A204.1 (cell line): Measurements from ENCODE around the gene GPA33.

ENCODE experiments used
- FAIRE-seq: peaks from 2 replicates; lab custom pipeline; 2012; peaks lifted over from hg19 to GRCh38; lab: Jason Lieb, UNC

GPA33 gene, protein sequence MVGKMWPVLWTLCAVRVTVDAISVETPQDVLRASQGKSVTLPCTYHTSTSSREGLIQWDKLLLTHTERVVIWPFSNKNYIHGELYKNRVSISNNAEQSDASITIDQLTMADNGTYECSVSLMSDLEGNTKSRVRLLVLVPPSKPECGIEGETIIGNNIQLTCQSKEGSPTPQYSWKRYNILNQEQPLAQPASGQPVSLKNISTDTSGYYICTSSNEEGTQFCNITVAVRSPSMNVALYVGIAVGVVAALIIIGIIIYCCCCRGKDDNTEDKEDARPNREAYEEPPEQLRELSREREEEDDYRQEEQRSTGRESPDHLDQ

GRCh38 chr1:167090314-167090942 is at the start of gene GPA33:
Gene GPA33, minus strand, starts transcription at chr1:167090377. Its CDS starts 90 bp downstream, at chr1:167090287.
- FAIRE-seq, result no peak

DNA sequence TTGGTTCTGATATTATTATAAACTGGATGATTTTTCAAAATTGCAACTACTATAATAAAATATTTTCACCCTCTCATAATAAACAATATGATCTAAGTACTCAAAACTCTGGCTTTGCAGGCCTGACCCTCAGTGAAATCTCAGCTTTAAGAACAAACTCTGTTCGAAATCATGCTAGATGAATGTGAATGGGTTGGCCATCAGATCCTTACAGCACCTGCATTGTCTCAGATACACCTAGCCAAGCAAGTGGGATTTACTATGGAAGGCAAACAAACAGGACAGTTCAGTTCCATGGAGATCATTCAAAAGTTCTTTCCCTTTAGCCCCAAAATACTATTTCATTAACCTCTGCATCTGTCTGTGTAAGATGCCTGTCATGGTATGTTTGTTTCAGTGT is 48.5 kb upstream of the GPA33 start:
- no peak for FAIRE-seq

DNA sequence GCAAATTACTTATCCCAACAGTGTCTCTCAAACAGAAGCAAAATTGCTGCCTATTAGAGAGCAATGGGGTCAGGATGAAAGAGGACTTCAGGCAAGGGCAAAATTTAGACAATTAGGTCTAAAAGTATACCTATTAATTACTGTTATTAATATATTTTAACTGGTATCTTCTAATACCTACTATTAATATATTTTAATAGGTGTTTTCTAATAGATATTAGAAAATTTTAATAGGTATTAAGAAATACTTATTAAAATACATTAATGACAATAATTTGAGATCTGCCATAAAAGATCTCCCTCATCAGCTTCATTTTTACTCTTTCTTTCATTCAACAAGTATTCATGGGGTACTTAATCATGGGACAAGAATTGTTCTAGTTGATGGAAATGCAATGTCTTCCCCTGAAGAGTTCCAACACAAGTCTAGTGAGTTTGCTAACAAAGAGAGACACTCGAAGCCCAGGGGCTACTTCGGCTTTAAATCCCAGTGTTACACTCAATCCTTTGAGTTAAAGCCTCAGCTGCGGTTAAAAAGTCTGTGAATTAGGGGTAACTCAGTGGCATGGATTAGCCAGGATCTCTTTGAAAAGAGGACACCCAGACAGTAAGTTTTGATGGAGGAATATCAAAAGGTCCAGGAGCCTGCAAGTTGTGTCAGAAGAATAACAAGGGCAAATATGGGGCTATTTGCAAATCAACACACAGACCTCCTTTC is 47.8 kb upstream of the GPA33 start:
- FAIRE-seq, result no peak

DNA sequence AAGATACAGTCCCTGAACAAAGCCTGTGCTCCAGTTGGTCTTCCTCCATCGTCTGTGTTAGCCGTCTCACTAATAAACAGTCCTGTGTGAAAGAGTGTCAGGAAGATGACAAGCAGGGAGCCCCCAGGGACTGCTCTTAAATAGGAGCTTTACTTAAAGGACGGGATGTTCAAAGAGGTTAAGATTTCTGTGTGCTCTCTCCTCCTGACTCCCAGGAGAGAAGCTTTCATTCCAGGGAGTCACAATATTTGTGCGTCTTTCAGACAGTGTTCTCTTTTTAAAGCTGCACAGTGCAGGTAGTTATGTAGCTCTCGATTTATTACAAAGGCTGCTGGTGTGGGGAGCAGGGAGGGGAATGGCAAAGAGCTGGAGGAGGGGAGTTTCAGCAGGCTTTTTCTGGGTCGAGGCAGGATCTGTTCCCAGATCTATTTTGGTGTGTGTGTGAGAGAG is 47.2 kb upstream of the GPA33 start:
- FAIRE-seq, result no peak

DNA sequence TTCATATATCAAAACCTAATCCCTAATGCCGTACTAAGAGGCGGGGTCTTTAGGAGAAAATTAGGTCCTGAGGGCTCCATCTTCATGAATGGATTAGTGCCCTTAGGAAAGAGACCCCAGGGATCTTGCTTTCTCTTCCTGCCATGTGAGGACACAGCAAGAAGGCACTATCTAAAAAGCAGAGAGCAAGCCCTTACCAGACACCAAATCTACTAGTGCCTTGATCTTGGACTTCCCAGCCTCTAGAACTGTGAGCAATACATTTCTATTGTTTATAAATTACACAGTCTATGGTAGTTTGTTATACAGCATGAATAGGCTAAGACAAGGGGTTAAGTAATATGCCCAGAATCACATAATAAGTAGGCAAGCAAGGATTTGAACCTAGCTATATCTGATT is 46.6 kb upstream of the GPA33 start:
- no peak for FAIRE-seq

DNA sequence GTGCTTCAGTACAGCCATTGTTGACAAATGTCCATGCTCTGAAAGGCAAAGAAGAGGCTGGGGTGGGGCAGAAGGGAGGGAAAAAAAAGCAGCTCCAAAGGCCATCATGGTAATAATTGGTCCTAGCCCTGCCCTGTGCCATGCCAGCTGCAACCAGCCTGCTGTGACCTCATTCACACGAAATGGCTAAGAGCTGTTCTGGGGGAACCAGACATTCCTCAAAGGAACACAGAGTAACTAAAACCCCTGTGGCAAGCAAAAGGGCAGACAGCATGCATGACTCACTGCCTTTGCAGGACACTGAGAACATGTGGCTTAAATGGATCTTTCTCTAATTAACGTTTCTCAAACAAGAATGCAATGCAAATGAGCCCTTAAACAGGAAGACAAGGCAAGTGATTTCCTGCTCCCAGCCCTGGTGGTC is 46.0 kb upstream of the GPA33 start:
- FAIRE-seq, result no peak

- no peak for FAIRE-seq
Observed at GRCh38 chr1:167135281-167135840, 45.2 kb upstream of the GPA33 start.

DNA sequence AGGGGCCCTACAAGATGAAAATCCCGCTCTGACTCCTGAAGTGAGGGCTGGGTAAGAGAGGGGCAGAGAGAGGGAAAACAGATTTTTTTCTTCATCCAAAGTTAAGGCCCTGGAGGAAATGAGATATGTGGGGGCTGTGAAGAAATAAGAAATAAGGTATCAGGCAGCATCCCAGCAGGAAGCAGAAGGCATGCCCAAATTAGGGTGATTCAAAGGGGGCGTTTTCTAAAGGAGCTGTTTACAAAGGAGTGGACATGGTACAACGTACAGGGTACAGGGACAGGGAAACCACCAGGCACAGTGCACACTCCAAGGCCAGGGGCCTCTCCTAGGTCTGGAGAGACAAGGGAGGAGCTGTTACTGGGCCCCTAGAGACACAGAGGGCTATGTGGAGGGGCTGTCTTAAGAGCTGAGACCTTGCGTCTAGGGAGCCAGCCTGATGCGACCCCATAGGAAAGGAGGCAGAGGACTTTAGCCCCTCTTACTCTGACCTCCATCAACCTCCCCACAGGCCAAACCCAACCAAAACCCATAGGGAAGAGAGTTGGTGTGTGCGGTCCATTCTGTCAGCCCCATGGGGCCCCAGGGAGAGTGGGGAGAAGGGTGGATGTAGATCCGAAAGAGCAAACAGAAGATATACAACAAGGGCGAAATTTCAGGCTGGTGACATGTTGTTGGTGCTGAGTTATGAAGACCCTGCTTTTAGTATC is 42.3 kb upstream of the GPA33 start:
- no peak for FAIRE-seq

DNA sequence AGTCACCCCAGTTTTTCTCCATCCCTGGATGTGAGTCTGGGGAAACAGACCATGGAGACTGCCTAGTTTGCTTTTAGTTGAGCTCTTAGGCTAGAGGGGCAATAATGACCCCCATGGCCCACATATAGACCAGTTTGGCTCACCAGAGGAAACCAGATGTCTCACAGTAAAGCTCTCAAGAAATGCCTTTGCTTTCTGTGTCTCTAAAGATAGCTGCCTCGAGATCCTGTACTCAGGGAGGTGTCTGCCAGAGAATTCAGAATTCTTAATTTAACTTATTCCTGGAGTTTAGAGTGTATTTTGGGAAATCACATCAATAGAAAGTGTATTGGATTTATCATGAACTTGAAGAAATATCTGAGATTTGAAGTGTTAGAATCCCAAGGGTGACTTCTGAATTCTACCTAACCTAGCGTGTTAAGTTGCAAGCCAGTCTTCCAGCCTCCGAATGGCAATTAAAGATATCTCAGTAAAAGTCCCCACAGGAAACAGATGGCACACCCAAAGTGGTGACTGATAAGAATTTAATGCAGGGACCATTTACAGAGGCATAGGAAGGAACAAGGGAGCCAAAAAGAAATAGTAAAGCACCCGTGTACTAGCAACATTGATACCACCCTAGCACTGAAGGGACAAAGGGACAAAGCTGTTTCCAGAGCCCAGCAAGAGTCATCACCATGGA is 40.8 kb upstream of the GPA33 start:
- FAIRE-seq, result no peak

GRCh38 chr1:167128261-167129227 is 38.4 kb upstream of the GPA33 start:
- no peak for FAIRE-seq

DNA sequence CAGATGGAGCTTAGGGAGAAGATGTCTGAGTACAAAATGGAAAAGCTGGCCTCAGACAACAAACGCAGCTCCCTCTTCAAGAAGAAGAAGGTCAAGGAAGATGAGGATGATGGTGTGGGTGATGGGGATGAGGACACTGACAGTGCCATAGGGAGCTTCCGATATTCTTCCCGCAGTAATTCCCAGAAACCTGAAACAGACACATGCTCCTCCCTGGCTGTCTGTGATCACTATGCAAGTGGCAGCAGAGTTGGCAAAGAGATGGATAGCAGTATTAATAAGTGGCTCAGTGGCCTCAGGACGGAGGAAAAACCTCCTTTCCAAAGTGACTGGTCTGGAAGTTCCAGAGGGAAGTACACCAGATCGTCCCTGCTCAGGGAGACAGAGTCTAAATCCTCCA is 37.5 kb upstream of the GPA33 start:
- no peak for FAIRE-seq

GRCh38 chr1:167127236-167127635 is 37.1 kb upstream of the GPA33 start:
- no peak for FAIRE-seq

- no peak for FAIRE-seq
Observed at GRCh38 chr1:167126811-167127210, 36.6 kb upstream of the GPA33 start.

DNA sequence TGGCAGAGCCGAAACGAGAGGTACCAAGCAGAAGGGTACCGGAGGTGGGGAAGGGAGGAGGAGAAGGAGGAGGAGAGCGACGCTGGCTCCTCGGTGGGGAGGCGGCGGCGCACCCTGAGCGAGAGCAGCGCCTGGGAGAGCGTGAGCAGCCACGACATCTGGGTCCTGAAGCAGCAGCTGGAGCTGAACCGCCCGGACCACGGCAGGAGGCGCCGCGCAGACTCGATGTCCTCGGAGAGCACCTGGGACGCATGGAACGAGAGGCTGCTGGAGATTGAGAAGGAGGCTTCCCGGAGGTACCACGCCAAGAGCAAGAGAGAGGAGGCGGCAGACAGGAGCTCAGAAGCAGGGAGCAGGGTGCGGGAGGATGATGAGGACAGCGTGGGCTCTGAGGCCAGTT is 36.1 kb upstream of the GPA33 start:
- FAIRE-seq, result no peak

- no peak for FAIRE-seq
Observed at GRCh38 chr1:167122568-167122967, 32.4 kb upstream of the GPA33 start.

DNA sequence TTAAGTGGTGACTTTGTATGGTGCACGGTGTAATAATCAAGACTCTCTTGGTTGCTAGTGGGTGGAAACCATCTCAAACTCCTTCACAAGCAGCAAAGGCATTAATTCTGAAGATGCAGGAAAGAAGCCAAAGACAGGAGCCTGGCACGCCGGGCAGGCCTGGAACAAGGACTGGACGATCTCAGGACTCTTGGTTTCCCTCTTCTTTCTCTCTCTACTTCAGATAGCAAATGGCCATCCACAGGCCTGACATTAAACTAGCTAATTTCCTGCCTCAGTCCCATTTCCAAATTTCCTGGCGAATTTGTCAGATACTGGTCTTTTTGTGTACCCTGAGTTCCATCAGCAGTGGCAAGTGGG is 31.9 kb upstream of the GPA33 start:
- FAIRE-seq, result no peak

- FAIRE-seq, result no peak
Observed at GRCh38 chr1:167121375-167122120, 31.4 kb upstream of the GPA33 start.

DNA sequence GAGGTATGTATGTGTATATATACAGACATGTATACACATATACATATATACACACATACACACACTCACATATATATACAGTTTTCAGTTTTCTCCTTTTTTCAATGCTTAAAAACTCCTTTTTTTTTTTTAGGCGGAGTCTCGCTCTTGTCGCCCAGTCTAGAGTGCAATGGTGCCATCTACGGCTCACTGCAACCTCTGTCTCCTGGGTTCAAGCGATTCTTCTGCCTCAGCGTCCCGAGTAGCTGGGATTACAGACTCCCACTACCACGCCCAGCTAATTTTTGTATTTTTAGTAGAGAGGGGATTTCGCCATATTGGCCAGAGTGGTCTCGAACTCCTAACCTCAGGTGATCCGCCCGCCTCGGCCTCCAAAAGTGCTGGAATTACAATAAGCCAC is 30.7 kb upstream of the GPA33 start:
- FAIRE-seq, result no peak

- FAIRE-seq, result no peak
Observed at GRCh38 chr1:167119696-167120095, 29.5 kb upstream of the GPA33 start.

GRCh38 chr1:167118188-167118587 is 28.0 kb upstream of the GPA33 start:
- no peak for FAIRE-seq
